GM15510 (cell line): Measurements from ENCODE around the gene CREBBP.

ENCODE experiments used
- POLR2A ChIP-seq: IDR thresholded peaks from 3 replicates; pipeline ENCODE4 v1.6.1; 2011; ENCODE audit warnings: borderline replicate concordance; ENCODE audit not compliant: insufficient read length; ENCODE audit errors: extremely low read depth

The CREBBP gene

DNA sequence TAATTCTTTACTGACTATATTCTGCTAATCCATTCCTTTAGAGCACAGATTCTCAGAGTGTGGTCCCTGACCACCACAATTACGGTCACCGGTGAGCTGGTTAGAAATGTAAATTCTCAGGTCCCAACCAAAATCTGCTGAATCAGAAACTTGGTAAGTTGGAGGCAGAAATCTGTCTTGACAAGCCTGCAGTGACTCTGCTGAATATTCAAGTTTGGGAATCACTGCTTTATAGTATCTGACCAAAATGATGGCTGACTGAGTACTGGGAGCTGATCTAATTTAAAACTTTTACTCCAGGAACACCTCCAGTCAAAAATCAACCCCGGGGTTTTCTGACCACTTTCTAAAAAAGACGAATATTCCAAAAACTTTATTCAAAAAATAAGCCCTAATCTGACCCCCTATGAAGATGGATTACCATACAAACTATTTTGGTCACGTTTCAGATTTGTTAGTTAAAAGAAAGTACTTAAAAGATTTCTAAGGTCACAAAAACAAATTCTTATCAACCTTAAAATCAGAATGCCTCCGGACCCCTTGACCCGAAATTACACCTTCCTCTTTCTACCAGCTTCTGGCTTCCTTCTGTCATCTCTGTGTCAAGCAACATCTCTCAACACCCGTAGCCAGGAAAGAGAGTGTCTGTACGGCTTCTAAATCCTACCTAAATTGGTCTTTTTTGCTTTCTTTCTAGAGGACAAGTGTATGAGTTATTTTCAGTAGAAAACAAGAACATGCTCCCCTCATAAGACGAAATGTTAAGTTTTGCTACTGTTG, 38.6 kb downstream of the CREBBP start:
- TF ChIP-seq POLR2A = no peak

DNA sequence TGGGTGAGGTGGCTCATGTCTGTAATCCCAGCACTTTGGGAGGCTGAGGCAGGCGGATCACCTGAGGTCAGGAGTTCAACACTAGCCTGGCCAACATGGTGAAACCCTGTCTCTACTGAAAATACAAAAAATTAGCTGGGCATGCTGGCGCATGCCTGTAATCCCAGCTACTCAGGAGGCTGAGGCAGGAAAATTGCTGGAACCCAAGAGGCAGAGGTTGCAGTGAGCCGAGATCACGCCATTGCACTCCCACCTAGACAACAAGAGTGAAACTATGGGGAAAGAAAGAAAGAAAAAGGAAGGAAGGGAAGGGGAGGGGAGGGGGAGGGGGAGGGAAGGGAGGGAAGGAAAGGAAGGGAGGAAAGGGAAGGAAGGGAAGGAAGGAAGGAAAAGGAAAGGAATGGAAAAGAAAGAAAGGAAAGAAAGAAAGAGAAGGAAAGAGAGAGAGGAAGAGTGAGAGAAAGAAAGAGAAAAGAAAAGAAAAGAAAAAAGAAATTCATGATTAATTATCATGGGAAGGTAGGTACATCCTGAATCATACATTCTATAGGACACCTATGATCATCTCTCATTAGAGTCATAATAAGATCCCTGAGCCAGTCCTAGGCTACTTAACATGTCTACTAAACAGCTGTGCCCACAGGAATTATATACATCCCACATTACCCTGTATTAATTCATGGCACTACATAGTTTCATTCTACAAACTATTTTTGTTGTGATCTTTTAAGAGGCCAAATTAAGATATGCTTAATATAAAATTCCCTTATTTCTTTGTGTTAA, 40.9 kb downstream of the CREBBP start:
- no peak for TF ChIP-seq POLR2A

DNA sequence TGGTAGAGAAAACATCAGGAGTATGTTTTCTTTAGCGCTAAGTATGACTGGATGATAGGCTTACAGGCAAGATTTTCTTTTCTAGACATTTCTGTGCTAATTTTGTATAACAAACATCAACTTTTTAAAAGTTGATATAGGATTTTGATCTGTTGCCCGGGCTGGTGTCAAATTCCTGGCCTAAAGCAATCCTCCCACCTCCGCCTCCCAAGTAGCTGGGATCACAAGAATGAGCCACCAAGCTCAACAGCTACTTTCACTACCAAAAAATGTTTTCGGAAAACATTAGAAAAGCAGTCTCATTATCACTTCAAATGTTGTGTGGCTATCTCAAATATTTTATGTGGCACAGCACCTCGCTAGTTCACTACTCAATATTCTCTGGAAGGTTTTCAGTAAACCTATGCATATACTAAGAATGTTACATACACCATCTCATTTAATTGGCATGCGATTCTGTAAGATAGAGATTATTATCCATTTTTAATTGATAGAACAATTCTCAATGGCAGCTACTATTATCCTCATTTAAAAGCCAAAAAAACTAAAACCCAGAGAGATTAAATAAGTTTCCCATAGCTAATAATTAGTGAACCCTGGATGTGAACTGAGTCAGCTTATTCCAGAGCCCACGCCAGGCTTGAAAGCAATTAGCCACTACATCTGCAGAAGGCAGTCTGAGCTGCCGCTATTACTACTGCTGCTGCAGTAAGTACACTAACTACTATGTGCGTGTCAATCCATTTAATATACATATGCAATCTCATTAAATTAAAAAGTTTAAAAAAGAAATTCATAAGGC, 41.7 kb downstream of the CREBBP start:
- TF ChIP-seq POLR2A = no peak

DNA sequence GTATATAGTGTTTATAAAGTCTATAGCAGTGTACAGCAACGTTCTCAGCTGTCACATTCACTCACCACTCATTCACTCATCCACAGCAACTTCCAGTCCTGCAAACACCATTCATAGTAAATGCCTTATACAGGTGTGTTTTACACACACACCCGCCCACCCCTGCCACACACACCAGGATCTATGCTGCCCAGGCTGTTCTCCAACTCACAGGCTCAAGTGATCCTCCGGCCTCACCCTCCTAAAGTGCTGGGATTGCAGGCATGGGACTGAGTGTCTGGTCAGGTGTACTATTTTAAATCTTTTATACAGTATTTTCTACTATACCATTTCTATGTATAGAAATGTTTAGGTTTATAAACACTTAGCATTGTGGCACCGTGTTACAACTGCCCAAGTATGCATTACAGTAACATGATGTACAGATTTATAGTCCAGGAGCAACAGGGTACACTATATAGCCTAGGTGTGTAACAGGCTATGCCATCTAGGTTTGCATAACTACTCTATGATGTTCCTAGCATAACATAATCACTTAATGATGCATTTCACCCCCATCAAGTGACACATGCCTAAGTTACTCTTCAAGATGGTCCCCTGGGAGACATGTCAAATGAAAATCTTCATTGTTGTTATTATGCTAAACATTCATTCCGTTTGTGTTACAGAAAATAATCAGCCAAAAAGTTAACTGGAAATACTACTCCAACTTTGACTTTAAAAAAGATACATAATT, 42.5 kb downstream of the CREBBP start:
- TF ChIP-seq POLR2A = no peak

DNA sequence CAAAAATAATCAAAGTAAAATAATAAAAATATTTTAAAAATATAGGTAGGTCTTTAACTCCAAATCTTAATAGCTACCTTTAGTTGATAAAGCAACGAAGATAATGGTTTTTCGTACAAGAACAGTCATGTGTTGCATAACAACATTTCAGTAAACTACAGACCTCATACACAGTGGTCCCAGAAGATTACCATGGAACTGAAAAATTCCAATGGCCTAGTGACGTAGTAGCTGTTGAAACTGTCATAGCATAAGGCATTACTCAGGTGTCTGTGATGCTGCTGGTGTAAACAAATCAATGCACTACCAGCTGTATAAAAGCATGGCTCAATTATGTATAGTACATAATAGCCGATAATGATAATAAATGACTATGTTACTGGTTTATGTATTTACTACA, 43.9 kb downstream of the CREBBP start:
- TF ChIP-seq POLR2A = no peak

DNA sequence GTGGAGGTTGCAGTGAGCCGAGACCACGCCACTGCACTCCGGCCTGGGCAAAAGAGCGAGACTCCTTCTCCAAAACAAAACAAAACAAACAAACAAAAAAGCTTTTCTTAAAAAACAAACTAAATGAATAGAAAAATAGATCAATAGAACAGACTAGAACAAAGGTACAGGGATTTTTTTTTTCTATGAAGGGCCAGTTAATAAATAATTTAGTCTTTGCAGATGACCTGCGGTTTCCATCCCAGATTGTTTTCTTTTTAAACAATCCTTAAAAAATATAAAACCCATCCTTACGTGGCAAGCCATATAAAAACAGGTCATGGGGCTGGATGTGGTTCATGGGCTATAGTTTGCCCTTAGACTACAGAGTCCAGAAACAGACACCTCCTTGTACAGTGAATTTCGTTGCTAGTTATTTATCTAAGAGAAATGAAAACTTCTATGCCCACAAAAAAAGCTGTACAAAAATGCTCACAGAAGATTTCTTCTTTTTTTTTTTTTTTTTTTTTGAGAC, 45.4 kb downstream of the CREBBP start:
- no peak for TF ChIP-seq POLR2A

DNA sequence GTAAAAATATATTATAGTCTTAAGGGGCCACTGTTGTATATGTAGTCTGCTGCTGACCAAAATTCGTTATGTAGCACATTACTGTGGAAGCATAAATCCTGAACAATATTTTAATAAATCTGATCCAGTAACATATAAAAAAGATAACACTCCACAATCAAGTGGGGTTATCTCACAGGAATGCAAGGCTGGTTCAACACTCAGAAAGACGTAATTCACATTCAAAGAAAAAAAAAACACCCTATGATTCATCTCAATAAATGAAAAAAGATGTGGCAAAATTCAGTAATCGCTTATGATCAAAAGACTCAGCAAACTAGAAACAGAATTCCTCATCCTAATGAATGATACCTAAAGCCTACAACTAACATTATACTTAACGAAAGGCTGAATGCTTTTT, 47.8 kb downstream of the CREBBP start:
- TF ChIP-seq POLR2A = no peak

DNA sequence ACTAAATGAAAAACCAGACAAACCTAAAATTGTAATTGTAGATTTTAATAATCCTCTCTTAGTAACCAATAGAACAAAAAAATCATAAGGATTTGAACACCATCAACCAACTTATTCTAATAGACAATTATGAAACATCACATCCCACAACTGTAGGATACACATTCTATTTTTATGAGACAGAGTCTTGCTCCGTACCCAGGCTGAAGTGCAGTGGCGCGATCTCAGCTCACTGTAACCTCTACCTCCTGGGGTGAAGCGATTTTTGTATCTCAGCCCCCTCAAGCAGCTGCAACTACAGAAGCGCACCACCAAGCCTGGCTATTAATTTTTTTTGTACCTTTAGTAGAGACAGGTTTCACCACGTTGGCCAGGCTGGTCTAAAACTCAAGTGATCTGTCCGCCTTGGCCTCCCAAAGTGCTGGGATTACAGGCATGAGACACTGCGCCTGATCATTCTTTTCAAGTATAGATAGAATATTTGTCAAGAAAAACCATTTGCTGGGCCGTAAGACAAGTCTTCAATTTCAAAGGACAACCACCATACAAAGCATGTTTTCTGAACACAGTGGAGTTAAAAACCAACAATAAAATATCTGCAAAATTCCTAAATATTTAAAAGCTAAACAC, 49.8 kb downstream of the CREBBP start:
- TF ChIP-seq POLR2A = no peak

DNA sequence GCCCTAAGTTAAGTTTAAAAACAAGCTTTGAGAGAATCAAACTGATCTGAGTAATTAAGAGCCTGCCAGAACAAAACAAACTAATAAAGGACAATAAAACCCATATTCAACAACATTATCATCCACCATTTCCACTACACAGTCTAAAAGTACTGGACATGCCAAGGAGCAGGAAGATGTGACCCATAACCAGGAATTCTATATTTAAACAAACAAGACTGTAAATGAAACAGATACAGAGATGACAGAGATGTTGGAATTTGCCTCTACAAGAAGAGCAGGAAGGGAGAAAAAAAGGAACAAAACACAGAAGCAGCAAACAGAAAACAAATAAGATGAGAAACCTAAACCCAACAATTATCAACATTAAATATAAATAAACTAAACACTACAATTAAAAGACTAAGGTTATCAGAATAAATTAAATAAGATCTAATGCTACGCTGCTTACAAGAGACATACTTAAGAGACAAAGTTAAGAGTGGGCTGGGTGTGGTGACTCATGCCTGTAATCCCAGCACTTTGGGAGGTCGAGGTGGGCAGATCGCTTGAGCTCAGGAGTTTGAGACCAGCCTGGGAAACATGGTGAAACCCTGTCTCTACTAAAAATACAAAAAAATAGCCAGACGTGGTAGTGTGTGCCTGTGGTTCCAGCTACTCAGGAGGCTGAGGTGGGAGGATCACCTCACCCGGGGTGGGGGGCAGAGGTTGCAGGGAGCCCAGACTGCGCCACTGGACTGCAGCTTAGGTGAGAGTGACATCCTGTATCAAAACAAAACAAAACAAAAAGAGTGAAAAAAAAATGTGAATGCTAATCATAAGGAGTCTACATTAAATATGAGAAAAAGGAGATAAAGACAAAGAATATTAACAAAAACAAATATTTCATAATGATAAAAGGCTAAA, 50.6 kb downstream of the CREBBP start:
- no peak for TF ChIP-seq POLR2A

DNA sequence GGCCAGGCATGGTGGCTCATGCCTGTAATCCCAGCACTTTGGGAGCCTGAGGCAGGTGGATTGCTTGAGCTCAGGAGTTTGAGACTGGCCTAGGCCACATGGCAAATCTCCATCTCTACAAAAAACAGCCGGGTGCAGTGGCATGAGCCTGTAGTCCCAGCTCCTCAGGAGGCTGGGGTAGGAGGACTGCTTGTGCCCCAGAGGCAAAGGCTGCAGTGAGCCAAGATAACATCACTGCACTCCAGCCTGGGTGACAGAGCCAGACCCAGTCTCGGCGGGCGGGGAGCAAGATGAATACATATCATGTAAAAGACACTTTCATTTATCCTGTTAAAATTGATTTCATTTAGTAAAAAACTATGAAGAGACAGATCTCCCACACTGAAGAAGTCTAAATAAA, 54.6 kb downstream of the CREBBP start:
- no peak for TF ChIP-seq POLR2A

DNA sequence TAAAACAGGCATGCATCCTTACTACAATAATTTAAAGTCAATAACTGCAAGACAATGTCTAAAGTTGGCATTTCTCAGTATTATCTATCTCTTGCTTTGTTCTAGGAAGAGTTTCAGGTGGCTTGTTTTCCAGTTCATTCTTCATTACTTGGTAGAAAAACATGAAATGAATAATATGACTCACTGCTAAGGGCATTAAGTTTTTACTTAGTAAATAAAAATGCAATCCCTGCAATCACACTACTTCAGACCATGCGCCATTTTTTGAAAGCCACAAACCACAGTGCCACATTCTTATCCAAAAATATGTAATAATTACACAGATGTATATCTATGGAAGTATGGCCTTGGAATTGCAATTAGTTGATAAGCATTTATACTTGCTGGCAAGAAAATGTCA, 55.4 kb downstream of the CREBBP start:
- TF ChIP-seq POLR2A = no peak

DNA sequence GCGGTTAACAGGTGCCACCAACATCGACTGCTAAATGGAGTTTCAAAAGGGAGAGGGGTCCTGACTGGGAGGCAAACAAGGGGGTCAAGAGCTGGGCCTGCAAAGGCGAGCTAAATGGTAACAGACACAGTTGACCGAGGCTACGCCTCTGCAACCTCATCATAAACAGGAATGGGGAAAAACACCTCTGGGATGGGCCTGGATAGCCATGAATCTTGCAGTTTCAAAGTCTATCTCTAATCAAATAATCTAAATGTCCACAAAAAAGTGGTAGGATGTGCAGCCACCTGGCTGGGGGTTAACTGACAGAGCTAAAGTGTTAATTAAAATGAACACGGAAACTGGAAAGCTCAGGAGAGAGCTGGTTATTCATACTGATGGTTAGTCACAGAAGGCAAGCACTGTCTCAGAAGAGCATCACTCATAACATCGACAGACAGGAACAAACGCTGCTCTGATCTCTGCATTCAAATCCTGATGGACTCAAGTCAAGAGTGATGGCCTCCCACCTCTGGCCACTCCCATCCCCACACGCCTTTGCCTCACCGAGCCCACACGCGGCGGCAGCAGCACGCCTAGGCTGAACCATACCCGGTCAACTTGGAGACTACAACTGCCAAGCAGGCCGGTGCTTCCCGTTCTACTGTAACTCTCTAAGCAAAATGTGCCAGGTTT, 56.3 kb downstream of the CREBBP start:
- TF ChIP-seq POLR2A = no peak
